HG03565 (cell line): ENCODE measurements around the gene SMPD2.

Experiments
- ATAC-seq: cut with Tn5 transposase; IDR thresholded peaks from one replicate; pipeline ENCODE4 v1.9.1; 2021; ENCODE audit warnings: mild to moderate bottlenecking, moderate library complexity; ENCODE audit not compliant: unreplicated experiment

The SMPD2 gene

DNA sequence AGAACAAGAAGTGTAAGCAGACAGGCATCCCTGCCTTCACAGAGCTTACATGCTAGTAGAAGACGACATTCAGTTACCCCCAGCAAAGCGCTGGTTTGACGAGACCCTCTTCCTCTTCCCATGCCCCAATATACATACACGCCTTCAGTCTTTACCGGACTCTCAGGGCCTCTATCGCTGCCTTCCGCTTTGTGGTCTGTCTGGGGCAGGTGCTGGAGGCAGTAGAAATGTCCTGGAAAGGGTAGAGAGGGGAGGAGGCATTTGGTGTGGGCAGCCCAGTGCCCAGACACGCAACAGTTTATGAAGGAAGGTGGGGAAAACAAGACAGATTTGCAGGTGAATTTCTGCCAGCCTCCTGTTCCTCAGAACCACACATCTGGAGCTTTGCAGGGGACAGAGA is 6.0 kb downstream of the SMPD2 start:
- ATAC-seq = no peak

DNA sequence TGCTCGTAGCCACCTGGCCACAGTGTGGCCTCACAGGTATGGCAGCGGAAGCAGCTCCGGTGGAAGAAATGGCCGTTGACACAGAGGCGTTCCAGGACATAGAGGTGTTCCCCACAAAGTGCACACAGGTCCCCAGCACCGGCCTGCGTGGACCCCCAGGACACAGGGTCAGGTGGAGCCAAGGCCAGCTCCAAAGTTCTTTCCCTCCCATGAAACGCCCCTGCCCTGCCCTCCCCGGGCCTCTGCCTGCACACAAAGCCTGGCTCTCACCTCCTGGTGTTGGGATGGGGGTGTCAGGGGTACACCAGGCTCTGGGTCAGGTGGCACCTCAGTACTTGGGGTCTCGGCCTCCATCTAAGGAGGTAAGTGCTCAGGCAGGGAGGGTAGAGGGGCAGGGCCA is 6.6 kb downstream of the SMPD2 start:
- ATAC-seq = no peak

DNA sequence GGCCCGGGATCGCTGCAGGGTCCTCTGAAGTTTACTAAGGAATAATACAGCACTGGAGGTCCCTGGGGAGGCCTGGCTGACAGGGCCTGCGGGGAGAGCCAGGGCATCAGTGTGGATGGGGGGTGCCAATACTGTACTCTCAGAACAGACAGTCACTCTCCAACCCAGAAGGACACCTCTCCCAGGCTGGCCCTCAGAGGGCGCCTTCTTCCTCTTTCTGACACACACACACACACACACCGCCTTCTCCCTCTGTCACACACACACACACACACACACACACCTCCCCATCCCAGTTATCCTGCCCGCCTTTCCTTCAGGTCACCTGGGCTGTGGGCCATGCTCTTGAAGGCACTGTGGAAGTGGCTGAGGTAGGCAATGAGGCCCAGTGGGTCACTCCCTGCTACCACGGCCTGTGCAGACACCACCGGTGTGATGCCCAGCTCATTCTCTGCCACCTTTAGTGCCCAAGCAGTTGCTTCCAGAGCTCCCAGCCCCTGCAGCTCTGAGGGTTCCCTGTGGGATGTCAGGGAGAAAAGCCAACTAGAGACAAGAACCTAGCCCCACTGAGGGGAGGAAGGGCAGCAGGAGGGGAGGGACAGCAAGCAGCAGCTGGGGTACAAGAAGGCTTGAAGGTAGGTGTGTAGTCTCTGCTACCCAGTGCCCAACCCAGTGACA is 7.5 kb downstream of the SMPD2 start:
- no peak for ATAC-seq

DNA sequence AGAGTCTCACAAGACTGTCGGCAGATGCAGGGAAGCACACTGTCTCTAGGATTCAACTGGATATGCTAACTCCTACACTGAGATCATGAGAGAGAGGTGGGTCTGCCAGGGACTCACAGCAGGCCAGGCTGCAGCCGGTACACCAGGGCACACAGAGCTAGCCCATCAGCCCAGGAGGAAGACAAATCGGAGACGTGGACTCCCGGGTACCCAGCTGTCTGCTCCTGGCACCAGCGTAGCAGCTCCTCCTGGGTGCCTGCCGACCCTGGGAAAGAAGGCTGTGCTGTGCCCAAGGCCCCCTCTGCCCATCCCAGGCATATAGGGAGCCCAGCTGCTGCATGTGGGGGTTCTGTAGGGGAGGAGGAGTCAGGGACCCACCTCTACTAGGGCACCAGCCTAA is 8.1 kb downstream of the SMPD2 start:
- no peak for ATAC-seq

DNA sequence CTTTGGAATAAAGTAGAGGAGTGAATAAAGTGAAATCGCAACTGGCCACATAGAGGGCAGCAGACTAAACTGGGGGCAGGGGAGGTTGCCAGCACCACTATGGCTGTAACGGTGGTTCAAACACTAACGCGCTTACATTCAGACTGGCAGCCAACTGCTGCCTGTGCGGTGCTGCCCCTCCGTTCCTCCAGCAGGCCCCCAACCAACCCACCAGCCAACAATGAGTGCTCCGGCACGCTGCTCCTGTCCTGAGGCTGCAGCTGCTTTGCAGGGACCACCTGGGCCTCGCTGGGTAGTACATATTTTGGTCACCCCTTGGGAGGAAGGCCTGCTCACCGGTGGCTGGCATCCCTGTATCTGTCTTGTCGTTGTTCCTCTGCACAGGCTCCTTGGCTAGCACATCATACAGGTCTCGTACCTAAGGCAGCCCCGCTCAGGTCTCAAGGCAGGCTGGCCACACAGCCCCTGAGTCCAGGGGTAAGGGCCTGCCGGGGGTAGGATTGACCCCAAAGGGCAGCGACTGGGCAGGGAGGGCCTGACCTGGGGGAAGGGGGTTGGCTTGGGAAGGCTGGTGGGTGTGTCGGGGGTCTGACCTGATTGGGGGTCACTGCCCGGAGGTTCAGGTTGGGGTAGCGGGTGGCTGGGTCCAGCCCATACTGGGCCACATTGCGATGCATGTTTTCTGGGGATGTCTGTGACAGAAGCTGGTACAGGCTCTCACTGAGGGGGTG is 8.7 kb downstream of the SMPD2 start:
- no peak for ATAC-seq

DNA sequence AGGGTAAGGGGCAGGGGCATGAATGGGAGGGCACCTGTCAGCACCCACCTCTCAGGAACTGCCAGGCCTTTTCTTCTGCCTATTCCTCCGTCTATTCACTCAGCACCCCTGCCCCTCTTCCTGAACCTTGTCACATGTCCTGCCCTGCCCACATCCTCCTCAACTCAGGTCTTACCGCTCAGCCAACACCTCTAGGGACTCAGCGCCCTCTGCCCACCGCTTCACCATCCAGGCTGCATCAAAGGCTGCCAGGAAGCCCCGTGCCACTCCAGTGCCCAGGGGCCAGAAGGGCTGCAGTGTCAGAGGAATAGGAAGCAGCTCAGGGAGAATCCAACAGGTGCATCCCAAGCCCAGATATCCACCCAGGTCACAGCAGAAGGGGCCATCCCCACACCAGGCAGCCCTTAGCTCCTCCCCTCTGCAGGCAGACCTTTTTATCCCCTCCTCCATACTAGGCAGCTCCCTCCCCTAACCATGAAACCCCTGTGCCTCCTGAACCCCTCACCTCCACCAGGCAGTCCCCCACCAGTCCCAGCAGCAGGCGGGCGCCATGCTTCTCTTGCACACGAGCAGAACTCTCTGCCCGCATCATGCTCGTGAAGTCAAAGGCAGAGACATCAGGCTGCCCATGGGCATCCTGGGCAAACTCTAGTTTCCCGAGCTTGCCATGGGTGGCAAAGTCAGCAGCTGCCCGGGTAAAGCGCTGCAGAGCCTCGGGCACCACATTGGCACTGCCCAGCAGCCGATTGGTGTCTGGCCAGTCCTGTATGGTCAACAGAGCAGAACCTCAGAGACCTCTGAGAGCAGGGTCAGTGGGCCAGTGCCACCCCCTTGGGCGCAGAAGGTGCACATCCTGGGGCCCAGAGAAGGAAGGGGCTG is 9.5 kb downstream of the SMPD2 start:
- no peak for ATAC-seq

DNA sequence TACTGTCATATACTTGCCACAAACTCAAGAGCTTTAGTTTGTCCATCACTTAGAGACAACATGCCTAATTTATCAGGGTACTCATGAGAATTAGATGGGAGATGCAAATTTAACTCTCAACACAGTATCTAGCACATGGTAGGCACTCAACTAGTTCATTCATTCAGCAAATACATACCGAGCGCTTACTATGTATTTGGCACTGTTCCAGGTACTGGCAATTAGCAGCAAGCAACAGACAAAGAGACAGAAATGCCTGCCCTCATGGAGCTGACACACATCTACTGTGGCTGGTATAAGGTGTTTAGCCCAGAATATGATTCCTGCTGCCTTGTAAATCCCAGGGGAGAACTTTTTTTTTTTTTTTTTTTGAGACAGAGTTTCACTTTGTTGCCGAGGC is 10.3 kb downstream of the SMPD2 start:
- ATAC-seq = no peak

DNA sequence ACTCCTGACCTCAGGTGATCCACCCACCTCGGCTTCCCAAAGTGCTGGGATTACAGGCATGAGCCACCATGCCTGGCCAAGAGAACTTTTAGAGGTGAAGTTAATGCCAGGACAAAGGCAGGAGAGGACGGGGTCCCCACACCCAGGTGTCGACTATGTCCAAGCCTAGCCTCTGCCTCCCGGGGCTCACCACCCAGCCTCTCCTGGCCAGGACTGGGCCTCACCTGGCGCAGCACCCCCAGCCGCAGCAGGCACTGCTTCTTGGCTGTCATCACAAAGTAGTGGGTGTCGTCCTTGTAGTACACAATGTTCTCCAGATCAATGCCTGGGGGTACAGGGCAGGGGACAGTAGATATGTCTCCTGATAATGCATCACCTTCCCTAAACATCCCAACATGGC is 10.9 kb downstream of the SMPD2 start:
- no peak for ATAC-seq

DNA sequence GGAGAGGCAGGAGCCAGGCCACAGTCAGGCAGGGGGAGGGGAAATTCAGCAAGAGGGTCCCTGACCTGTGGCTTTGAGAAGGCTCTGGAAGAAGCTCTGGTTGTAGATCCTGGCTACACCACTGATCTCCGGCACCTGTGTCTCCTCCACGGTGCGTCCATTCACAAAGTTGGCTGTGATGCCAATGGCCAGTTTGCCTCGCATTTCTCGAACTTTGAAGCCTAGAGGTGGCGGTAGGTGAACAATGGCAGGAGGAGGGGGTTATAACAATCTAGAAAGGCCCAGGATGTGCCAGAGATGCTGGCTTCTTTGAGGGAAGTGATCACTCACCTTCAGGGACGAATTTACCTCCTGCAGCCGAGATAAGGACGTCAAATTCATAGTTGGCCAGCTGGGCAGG is 11.7 kb downstream of the SMPD2 start:
- no peak for ATAC-seq

DNA sequence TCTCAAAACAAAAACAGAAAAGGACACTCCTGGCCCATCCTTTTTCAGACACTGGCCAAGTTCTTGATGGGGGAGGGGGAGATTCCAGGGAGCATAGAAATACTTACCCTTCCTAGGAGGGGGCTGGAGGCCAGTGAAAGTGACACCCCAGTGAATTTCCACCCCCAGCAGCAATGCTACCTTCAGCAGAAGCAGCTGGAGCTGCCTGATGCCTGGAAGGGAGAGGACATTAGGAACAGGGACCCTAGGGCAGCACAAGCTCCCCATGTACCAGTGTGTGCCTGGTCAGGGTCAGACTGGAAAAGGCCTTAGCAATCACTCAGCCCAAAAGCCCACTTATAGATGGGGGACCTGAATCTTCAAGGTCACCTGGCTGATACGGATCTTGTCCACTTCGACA is 12.6 kb downstream of the SMPD2 start:
- ATAC-seq = no peak

DNA sequence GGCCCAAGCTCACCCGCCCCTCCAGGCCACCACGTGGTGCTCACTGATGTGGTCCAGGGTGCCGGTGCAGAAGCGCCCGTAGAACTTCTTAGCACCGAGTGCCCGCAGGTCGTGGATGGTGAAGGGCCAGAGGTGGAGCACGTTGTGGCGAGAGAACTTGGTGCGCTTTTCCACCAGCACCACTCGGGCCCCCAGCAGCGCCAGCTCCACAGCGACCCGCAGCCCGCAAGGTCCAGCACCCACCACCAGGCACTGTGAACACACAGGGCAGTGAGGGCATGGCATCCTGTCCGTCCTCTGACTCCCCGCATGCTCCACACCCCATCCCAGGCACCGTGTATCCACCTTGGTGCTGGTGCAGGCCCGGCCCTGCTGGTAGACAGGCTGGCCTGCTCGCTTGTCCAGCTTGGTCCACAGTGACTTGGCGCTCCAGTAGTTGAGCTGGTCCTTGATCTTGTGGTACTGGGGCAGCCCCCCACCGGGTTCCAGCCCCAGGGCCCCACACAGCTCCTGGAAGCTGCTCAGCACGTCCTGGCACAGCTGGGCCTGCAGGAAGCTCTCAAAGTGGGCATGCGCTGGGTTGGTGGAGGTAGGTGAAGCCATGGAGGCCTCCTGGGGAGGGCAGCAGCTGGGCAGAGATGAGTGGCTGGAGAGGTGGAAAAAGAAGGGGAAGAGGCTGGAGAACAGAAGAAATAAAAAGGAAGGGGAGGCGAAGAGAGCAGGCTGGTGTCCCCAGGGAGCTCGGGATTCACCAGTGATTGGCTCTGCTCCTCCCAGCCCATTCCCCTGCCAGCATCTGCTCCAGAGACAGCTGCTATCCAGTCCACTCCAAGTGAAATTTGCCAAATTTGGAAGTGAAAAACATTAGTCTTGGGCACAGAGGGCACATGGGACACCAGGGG is 13.3 kb downstream of the SMPD2 start:
- ATAC-seq = no peak

DNA sequence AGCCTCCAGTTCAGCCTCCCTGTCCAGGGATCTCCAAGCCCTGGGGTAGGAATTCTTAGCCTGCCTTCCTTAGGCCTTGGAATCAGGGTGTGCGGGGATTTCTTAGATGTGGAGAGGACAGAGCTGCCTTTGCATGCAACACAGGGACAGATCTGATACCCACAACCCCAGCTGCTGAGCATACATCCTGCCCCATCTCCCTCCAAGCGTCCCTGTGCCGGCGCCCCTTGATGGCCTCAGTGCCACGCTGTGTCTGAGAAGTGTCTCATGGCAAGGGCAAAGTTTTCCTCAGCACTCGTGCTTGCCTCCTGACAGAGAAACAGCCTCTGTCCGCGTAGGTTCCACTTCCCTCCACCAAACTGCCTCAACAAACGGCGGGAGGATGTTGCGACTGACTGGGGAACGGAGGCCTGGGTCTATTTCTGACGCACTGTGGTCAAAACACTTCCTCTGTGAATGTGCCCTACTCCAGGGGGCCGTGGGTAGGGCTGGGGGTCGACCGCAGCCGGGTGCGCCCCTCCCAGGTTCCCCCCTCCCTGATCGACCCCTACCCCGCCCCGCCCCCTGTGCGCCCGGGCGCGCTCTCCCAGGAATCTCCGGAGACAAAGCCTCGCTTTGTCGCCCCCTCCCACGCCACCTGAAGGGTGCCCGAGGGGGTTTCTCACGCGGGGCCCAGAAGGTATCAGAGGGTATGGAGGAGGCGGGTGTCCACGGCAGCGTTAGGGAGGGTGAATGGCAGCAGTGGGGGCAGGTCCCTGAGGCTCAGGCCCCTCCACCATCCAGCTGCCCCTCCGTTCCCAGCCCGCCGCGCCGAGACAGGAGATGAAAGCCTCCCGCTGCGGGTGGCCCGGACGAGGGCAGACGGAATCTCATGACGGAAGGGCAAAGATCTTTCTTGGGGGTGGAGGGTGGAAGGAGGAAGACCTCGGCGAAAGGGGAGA is 14.2 kb downstream of the SMPD2 start:
- peak; percentile 25 for ATAC-seq

DNA sequence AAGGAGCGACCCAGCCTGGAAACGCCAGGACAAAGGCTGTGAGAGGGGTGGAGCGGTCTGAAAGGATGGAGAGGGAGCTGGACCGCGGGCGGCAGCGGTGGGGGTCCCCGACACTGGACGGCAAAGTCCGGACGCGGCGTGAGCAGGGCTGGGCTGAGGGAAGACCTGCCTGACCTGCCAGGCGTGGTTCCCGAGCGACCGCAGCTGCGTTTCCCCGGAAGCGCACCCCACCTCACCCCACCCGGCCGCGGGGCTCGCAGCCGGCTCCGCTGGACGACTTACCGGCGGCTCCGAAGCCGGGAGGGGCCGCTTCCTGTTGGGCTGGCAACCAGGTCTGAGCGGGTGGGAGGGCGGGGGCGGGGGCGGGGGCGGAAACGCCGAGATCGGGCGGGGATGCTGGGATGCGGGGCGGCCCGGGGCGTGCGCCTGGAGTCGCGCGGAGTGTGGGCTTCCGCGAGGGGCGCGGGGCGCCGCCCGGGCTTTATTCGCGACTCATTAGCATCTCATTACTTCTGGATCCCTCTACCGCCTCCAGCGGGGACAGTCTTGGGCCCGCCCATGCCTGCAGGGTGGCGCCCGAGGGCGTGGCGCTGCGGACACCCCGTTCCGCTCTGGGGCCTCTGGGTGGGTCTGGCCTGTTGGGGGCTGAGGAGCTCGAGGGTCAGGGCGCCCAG is 15.1 kb downstream of the SMPD2 start, which contains the start of gene MICAL1:
MICAL1 (minus strand) TSS at position 336 of the 674 bp plus-strand sequence. CDS start 1,576 bp downstream, outside the sequence.
- peak; percentile 47 for ATAC-seq

DNA sequence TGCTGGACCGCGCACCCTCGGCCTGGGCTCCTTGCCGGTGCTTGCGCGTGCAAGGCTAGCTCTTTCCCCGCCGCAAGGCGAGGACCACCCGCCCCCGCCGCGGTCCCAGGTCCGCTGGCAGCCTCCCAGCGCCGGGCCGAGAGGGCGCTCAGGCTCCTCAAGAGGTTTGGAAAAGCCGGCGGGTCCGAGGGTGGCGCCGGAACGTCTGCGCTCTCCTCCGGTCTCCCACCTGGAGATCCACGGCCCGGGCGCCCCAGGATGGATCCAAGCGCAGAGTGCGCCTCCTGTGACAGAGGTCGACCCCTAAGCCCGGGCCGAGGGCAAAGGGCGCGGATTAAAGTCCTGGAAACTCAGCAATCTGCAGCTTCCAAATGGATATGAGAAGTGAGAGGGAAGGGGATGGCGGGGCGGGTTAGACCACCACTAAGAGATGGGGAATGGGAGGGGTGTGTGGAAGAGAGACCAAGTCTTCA is 15.6 kb downstream of the SMPD2 start:
- no peak for ATAC-seq

DNA sequence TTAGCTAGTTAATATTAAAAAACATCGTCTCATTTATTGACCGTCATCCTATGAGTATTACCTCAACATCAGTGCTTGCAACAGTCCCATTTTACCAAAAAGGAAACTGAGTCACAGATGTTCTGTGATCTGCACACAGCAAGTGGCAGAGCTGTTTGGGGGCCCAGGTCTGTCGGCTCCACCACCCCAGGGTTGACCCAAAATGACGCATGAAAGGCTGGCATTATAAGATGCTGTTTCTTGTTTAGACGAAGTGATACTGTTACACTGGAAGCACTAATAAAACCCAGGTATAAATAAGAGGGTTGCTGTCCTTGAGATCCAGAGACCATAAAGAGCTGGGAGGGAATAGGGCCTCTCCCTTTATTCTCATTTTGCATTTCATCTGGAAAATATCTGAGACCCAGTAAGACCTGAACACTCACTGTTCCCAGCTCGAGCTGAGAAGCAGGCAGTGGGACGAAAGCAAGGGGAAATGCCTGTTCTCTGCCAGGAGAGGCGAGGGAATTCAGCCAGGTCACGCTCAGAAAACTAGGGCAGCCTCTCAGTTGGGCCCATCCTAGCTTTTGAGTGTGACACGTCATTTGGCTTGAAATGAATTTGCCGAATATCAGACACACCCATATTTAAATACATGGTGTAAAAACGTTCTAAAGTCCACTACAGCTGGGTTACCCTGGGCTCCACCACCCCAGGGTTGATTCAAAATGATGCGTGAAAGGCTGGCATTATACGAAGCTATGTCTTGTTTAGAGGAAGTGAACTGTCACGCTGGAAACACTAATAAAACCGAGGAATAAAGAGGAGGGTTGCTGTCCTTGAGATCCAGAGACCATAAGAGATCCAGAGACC is 16.4 kb downstream of the SMPD2 start:
- no peak for ATAC-seq

DNA sequence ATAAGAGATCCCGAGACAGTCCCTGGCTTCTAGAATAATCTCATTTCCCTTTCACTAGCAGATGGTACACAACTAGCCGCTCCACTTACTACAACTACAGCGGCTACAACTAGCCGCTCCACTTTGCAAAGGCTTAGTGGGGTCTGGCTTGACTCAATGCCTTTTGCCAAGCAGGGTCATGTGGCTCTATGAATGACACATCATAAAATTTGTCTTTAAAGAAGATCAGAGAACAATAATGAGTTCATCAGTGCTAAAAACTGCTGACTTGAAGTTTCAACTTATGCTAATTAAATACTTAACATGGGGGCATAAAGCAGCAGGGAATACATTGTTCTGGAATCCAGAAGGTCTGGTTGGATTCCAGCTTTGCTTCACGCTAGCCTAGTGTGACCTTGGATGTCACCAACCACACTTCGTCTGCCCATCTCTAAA is 17.1 kb downstream of the SMPD2 start:
- no peak for ATAC-seq

DNA sequence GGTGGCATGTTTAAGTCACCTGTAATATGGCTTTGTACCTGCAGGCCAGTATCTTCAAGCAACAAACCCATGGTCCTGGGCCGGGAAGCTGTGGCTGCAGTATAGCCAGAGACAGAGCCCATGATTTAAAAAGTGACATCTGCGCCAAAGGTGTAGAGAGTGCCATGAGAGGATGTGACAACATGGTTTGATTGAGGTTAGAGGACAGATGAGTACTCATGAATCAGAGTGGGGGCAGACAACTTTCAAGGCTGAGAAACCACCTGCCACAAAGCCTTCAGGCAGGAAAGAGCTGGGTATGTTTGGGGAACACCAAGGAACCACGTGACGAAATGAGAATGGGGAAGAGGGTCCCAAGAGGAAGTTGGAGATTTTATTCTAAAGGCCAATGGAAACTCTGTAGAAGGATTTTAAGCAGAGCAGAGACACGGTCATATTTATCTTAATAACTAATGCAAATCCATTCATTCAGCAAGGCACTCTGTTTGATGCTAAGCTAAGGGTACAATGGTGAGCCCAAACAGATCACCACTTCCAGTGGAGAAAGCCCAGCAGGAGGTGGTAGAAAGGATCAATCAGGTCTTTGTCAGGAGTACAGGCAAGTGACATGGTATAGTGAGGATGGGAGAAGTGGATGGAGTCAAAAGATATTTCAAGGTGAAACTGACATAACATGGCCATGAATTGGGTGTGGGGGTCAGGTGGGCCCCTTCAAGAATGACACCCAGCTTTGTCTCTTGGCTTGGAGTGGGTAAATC is 18.4 kb downstream of the SMPD2 start:
- peak; percentile 26 for ATAC-seq
